ENCODE results near the gene URB1.

Gene URB1

DNA sequence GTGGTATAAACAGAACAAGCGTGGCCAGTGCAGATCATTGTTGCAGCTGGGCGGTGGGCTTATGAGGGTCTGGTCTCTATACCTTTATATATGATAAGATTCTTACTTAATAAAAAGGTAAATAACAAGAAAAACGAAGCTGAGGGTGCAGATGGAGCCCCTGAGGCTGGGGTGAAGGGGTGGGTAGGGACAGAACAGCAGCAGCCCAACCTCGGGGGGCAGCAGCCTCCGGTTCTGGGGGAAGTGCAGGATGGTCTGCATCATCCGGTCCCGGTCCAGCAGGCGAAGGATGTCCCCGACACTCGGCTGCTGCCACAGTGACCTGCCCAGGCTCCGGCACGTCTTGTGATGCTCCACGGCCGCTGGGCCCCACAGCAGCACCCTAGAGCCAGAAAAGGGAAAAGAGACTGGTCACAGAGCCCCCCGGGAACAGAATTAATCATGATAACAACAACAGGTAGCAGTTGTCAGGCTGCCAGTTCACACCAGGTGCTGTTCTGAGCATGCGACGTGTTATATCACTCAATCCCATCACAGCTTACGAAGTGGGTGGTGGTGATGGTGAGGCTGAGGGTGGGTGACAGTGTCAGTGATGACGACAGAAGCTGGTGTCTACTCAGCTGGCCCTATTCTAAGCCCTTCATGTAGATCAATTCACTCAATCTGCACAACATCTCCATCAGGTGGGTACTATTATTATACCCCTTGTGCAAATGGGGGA, 58.7 kb downstream of the URB1 start:
- Histone ChIP-seq H3K36me3 (replicated peaks in 1 of 2; ENCODE audit: control insufficient read depth in 2 of 2, insufficient read depth in 2 of 2, low read length in 2 of 2) (peaks cover 12 to 78% of the 10 kb centered on the region in 2 donors), H2BK15ac (ENCODE audit: low read length) (no peak overlapping the region), H3K9me3 (replicated peaks in 1 of 2; ENCODE audit: control insufficient read depth in 2 of 2, insufficient read depth in 1 of 2, low read depth in 1 of 2, low read length in 2 of 2) (peaks cover 5 to 18% of the 10 kb centered on the region in 2 donors), H3K4me3 (ENCODE audit: low read length in 2 of 2) (no peak overlapping the region), H3K79me1 (ENCODE audit: low read depth, low read length) (no peaks in the 10 kb centered on the region), H3K9ac (ENCODE audit: low read depth, low read length, poor library complexity) (no peak overlapping the region), H3K23ac (ENCODE audit: low read depth, low read length, poor library complexity) (no peak overlapping the region), H2AK5ac (ENCODE audit: low read depth, low read length) (peak overlapping the region; percentile 16), H2AFZ (ENCODE audit: low read length) (no peak overlapping the region), H3K18ac (ENCODE audit: low read length) (no peak overlapping the region), H2BK5ac (ENCODE audit: low read length) (no peak overlapping the region), H4K91ac (ENCODE audit: low read depth, low read length, poor library complexity) (no peak overlapping the region), H3K4ac (ENCODE audit: low read length) (no peak overlapping the region), H4K8ac (ENCODE audit: low read depth, low read length) (no peak overlapping the region), H3K14ac (ENCODE audit: low read length) (no peak overlapping the region), H2BK12ac (ENCODE audit: low read length) (no peak overlapping the region), H3K4me2 (ENCODE audit: insufficient read depth, low read length, poor library complexity, severe bottlenecking) (no peak overlapping the region), H3K4me1 (ENCODE audit: control insufficient read depth in 2 of 2, insufficient read depth in 1 of 2, low read depth in 1 of 2, low read length in 2 of 2) (peaks cover 21 to 22% of the 10 kb centered on the region in 2 donors), H3K27me3 (ENCODE audit: control insufficient read depth in 3 of 3, insufficient read depth in 3 of 3, low read depth in 1 of 3, low read length in 3 of 3) (peaks cover 0 to 3% (median 0%) of the 10 kb centered on the region in 3 experiments), H3K27ac (replicated peaks; ENCODE audit: low read length) (no peak overlapping the region), H2BK120ac (ENCODE audit: low read depth, low read length) (no peak overlapping the region)
- WGBS, 2 donors (ENCODE audit: extremely low coverage in 2 of 2, insufficient read length in 2 of 2, insufficient replicate concordance in 1 of 2), result no CpG with 5 or more reads among the region's 19 CpGs
- DNase-seq (ENCODE audit: low spot score), result no peak

DNA sequence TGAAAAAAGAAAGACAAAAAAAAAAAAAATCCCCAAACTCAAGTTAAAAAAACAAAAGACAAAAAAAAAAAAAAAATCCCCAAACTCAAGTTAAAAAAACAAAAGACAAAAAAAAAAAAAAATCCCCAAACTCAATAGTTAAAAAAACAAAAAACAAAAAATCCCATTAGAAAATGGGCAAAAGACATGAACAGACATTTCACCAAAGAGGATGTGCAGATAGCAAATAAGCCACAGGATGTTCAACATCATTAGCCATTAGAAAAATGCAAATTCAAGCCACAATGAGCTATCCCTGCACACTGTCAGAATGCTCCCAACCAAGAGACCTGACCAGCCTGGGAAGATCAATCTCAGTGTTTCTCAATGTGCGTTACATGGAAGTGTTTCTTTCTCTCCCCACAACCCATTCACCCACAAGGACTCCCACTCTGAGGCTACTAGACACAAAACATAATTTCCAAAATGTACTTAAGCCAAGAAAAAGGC, 60.3 kb downstream of the URB1 start:
- no CpG with 5 or more reads among the region's 1 CpG for WGBS, 2 donors (ENCODE audit: extremely low coverage in 2 of 2, insufficient read length in 2 of 2, insufficient replicate concordance in 1 of 2)
- H3K9me3 ChIP-seq (replicated peaks in 1 of 2; ENCODE audit: control insufficient read depth in 2 of 2, insufficient read depth in 1 of 2, low read depth in 1 of 2, low read length in 2 of 2), result peaks cover 5 to 32% of the 10 kb centered on the region in 2 donors
- H3K27me3 ChIP-seq (ENCODE audit: control insufficient read depth in 3 of 3, insufficient read depth in 3 of 3, low read depth in 1 of 3, low read length in 3 of 3), result peaks cover 0 to 3% (median 0%) of the 10 kb centered on the region in 3 experiments
- H3K9ac ChIP-seq (ENCODE audit: low read depth, low read length, poor library complexity), result no peak overlapping the region
- H4K8ac ChIP-seq (ENCODE audit: low read depth, low read length), result no peak overlapping the region
- H3K23ac ChIP-seq (ENCODE audit: low read depth, low read length, poor library complexity), result no peak overlapping the region
- H3K4ac ChIP-seq (ENCODE audit: low read length), result no peak overlapping the region
- H3K79me1 ChIP-seq (ENCODE audit: low read depth, low read length), result no peaks in the 10 kb centered on the region
- H3K4me1 ChIP-seq (ENCODE audit: control insufficient read depth in 2 of 2, insufficient read depth in 1 of 2, low read depth in 1 of 2, low read length in 2 of 2), result peaks cover 21 to 22% of the 10 kb centered on the region in 2 donors
- H2BK5ac ChIP-seq (ENCODE audit: low read length), result no peak overlapping the region
- H2BK15ac ChIP-seq (ENCODE audit: low read length), result no peak overlapping the region
- no peak overlapping the region for H3K27ac ChIP-seq (replicated peaks; ENCODE audit: low read length)
- H4K91ac ChIP-seq (ENCODE audit: low read depth, low read length, poor library complexity), result no peak overlapping the region
- DNase-seq (ENCODE audit: low spot score), result no peak
- H3K14ac ChIP-seq (ENCODE audit: low read length), result no peak overlapping the region
- no peak overlapping the region for H3K18ac ChIP-seq (ENCODE audit: low read length)
- no peak overlapping the region for H2BK120ac ChIP-seq (ENCODE audit: low read depth, low read length)
- H3K4me2 ChIP-seq (ENCODE audit: insufficient read depth, low read length, poor library complexity, severe bottlenecking), result no peak overlapping the region
- H3K36me3 ChIP-seq (replicated peaks in 1 of 2; ENCODE audit: control insufficient read depth in 2 of 2, insufficient read depth in 2 of 2, low read length in 2 of 2), result peaks cover 12 to 75% of the 10 kb centered on the region in 2 donors
- no peak overlapping the region for H3K4me3 ChIP-seq (ENCODE audit: low read length in 2 of 2)
- no peak overlapping the region for H2AK5ac ChIP-seq (ENCODE audit: low read depth, low read length)
- no peak overlapping the region for H2AFZ ChIP-seq (ENCODE audit: low read length)
- no peak overlapping the region for H2BK12ac ChIP-seq (ENCODE audit: low read length)

DNA sequence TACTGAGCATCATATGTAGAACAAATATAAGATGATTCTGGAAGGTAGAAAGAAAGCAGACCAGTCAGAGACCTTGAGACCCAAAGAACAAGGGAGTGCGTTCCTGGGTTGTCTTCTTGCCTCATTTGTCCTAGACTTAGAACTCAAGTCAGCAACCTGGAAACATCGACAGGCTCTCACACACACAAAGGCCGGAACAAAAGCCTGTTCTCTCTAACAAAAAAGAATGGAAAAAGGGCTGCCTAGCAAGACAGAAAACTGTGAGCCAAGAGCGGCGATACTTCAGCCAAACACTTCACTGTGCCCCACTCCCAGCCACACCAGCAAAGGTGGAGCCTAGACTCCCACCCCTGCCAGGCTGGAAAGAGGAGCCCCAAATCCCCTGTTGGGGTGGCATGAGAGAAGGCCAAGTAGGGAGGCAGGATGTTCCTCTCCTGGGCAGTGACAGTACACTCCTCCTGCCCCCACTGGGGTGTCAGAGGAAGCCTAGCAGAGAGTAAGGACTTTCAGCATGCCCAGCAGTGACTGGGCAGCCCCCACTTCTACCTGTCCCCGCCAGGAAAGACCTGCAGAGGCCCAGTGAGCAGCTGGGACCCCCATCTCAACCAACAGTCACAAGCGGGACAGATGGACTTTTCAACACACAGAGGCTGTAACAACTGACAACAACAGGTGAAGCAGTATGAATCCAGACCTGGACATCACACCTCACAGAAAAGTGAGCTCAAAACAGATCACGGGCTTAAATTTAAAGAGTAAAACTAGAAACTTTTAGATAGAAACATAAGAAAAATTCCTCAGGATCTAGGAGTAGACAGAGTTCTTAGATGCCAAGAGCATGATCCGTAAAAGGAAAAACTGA, 61.1 kb downstream of the URB1 start:
- Histone ChIP-seq H3K18ac (ENCODE audit: low read length) (peak overlapping the region; percentile 78), H3K4me2 (ENCODE audit: insufficient read depth, low read length, poor library complexity, severe bottlenecking) (no peak overlapping the region), H3K4me1 (ENCODE audit: control insufficient read depth in 2 of 2, insufficient read depth in 1 of 2, low read depth in 1 of 2, low read length in 2 of 2) (peaks cover 21 to 22% of the 10 kb centered on the region in 2 donors), H3K36me3 (replicated peaks in 1 of 2; ENCODE audit: control insufficient read depth in 2 of 2, insufficient read depth in 2 of 2, low read length in 2 of 2) (peaks cover 9 to 72% of the 10 kb centered on the region in 2 donors), H3K4me3 (ENCODE audit: low read length in 2 of 2) (no peak overlapping the region), H4K91ac (ENCODE audit: low read depth, low read length, poor library complexity) (no peak overlapping the region), H2BK5ac (ENCODE audit: low read length) (no peak overlapping the region), H3K27me3 (ENCODE audit: control insufficient read depth in 3 of 3, insufficient read depth in 3 of 3, low read depth in 1 of 3, low read length in 3 of 3) (peaks cover 0 to 3% (median 0%) of the 10 kb centered on the region in 3 experiments), H3K23ac (ENCODE audit: low read depth, low read length, poor library complexity) (no peak overlapping the region), H2AK5ac (ENCODE audit: low read depth, low read length) (no peak overlapping the region), H3K9ac (ENCODE audit: low read depth, low read length, poor library complexity) (no peak overlapping the region), H2BK120ac (ENCODE audit: low read depth, low read length) (no peak overlapping the region), H3K4ac (ENCODE audit: low read length) (no peak overlapping the region), H3K27ac (replicated peaks; ENCODE audit: low read length) (no peak overlapping the region), H2BK15ac (ENCODE audit: low read length) (no peak overlapping the region), H4K8ac (ENCODE audit: low read depth, low read length) (no peak overlapping the region), H2BK12ac (ENCODE audit: low read length) (no peak overlapping the region), H3K79me1 (ENCODE audit: low read depth, low read length) (no peaks in the 10 kb centered on the region), H3K14ac (ENCODE audit: low read length) (no peak overlapping the region), H3K9me3 (replicated peaks in 1 of 2; ENCODE audit: control insufficient read depth in 2 of 2, insufficient read depth in 1 of 2, low read depth in 1 of 2, low read length in 2 of 2) (peaks cover 5 to 37% of the 10 kb centered on the region in 2 donors), H2AFZ (ENCODE audit: low read length) (no peak overlapping the region)
- no CpG with 5 or more reads among the region's 9 CpGs for WGBS, 2 donors (ENCODE audit: extremely low coverage in 2 of 2, insufficient read length in 2 of 2, insufficient replicate concordance in 1 of 2)
- peak; percentile 23 for DNase-seq (ENCODE audit: low spot score)

All from neuronal stem cell (in vitro differentiated cells).